ENCODE results near the gene ADORA2B.

DNA sequence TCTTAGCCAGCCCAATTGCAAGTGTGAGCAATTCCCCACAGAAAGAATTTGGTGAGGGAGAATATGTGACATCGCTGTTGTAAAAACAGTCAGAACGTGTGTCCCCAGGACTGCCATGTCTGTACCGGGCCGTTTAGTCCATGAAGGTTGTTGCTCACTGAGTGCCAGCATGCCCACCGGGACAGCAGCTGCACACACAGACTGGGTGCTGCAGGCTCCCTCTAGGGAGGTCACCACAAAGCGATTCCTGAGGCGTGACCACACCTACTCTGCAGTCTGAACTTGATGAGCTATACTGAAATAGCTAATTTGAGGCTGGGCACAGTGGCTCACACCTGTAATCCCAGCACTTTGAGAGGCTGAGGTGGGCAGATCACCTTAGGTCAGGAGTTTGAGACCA is 44.1 kb upstream of the ADORA2B start:
- TF ChIP-seq CTCF (conservative IDR thresholded peaks at IDR 0.05; ENCODE audit: low read length) (no peak), EZH2phosphoT487 (IDR thresholded peaks at IDR 0.05; ENCODE audit: borderline replicate concordance, low read depth, low read length) (no peak)
